LHCN-M2 (cell line): ENCODE measurements around the gene ARHGAP5. TPM values are rescaled to one million over a fixed set of nuclear protein-coding genes. Genes with fewer than 3 reads are reported as not detected.

Experiments used
- DNase-seq: peaks from one replicate; pipeline ENCODE4 v3.0.0-alpha.2; 2012; ENCODE audit warnings: low read depth
- total RNA-seq: library from RNA; depleted of rRNA; stranded (reverse); fragments of >200 nt; gene quantifications from 2 replicates; pipeline ENCODE4 v1.2.3, GENCODE V29; 2014; rRNA removed

The ARHGAP5 gene
- total RNA-seq, 1 experiment from 2014 or later = 36.3 TPM

DNA sequence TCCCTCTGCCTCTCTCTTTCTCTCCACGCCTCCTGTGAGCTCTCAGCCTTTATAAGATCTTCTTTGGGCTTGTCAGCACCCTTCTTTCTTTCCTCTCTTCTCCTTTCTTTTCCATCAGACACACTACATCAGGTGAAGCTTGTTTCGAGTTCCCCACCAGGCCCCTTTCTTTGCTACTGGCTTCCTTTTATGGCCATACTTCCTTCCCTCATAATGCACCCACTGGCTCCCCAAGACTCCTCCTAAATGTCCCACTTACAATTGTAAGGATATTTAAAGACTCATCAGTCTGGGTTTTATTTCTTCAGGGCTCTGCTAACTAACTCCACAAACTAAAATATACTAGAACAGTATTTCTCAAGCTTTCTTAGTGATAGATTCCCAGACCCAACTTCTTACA is 129.4 kb downstream of the ARHGAP5 start:
- no peak for DNase-seq

DNA sequence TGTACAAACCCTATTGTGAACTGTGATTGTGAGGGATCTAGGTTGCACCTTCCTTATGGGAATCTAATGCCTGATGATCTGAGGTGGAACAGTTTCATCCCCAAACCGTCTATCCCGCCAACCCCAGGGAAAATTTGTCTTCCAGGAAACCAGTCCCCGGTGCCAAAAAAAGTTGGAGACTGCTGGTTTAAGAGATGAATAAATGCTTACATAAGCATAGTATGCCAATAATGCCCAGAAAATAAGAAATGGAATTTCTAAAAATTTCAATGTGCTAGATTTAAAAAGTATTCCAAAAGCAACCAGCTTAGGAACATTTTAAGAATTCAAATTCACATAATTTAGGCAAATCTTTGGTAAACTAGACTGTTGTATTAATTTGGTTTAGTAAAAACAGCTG is 131.4 kb downstream of the ARHGAP5 start:
- no peak for DNase-seq

Other genes starting within 250 kb of the ARHGAP5 start
- not detected in 2 replicates for gene RNU6-7, start 124.7 kb downstream of the ARHGAP5 start, total RNA-seq
- not detected in 2 replicates for gene RNU6-8, start 126.0 kb downstream of the ARHGAP5 start, total RNA-seq